Naive thymus-derived CD4-positive, alpha-beta T cell (primary cell): ENCODE results near the gene CDX1. TPM values are rescaled to one million over a fixed set of nuclear protein-coding genes. Genes with fewer than 3 reads are reported as not detected.

Experiments
- ATAC-seq: fragments of 150-1000 bp; cut with Tn5 transposase; 2 replicates; pipeline ENCODE4 v1.10.0; 2021; ENCODE audit warnings: mild to moderate bottlenecking, moderate library complexity
- CTCF ChIA-PET: fragments of 350-600 bp; sonication (Branson Sonifier 250); formaldehyde crosslinking; loops from one replicate; lab custom pipeline; 2021; ENCODE audit warnings: antibody characterized with exemption; lab: Charles Lee
- POLR2A ChIA-PET: fragments of 350-600 bp; sonication (Branson Sonifier 250); formaldehyde crosslinking; loops from one replicate; lab custom pipeline; 2021; ENCODE audit warnings: antibody characterized with exemption, inconsistent platforms; lab: Charles Lee
- DNase-seq, 9 donors: peaks; one replicate each; pipeline versions ENCODE4 v3.0.0 to v3.0.0-alpha.2; 2020 to 2022; ENCODE audit warnings: mixed read lengths in 1 of 9
- H3K27ac ChIP-seq: one replicate; pipeline ENCODE4 v1.7.0; 2013; ENCODE audit warnings: mild to moderate bottlenecking, low read depth, low read length, moderate library complexity
- H3K27me3 ChIP-seq, 2 donors: one replicate each; pipeline ENCODE4 v1.7.0; 2013; ENCODE audit warnings: low read length in 2 of 2, mild to moderate bottlenecking in 2 of 2, moderate library complexity in 2 of 2; ENCODE audit not compliant: control insufficient read depth in 2 of 2, insufficient read depth in 2 of 2
- H3K36me3 ChIP-seq, 3 experiments: 1 replicate in 2 of 3; 2 replicates in 1 of 3; pipeline ENCODE4 v1.7.0; 2013; ENCODE audit warnings: low read length in 3 of 3, mild to moderate bottlenecking in 3 of 3, moderate library complexity in 1 of 3; ENCODE audit not compliant: insufficient read depth in 3 of 3, control insufficient read depth in 2 of 3
- H3K4me1 ChIP-seq, 2 donors: one replicate each; pipeline ENCODE4 v1.7.0; 2013; ENCODE audit warnings: low read length in 2 of 2, mild to moderate bottlenecking in 2 of 2, moderate library complexity in 1 of 2; ENCODE audit not compliant: control insufficient read depth in 2 of 2, insufficient read depth in 2 of 2
- H3K4me3 ChIP-seq: 2 replicates; pipeline ENCODE4 v1.7.0; 2013; ENCODE audit warnings: mild to moderate bottlenecking, low read length
- H3K9me3 ChIP-seq, 3 experiments: 1 replicate in 2 of 3; 2 replicates in 1 of 3; pipeline ENCODE4 v1.7.0; 2013; ENCODE audit warnings: low read length in 3 of 3; ENCODE audit not compliant: control insufficient read depth in 2 of 3
- H3K27ac Mint-ChIP-seq, 9 donors: one replicate each; pipeline ENCODE4 v1.8.0; 2020 to 2022; ENCODE audit warnings: mixed read lengths in 9 of 9, mild to moderate bottlenecking in 8 of 9, moderate library complexity in 5 of 9, inconsistent platforms in 2 of 9
- H3K27me3 Mint-ChIP-seq, 5 donors: one replicate each; pipeline ENCODE4 v1.8.0; 2021 to 2022; ENCODE audit warnings: mixed read lengths in 5 of 5, mild to moderate bottlenecking in 1 of 5
- H3K36me3 Mint-ChIP-seq, 5 donors: one replicate each; pipeline ENCODE4 v1.8.0; 2020 to 2022; ENCODE audit warnings: mixed read lengths in 5 of 5, mild to moderate bottlenecking in 3 of 5, inconsistent platforms in 1 of 5
- H3K4me1 Mint-ChIP-seq, 7 donors: one replicate each; pipeline ENCODE4 v1.8.0; 2020 to 2022; ENCODE audit warnings: mixed read lengths in 7 of 7, mild to moderate bottlenecking in 3 of 7, inconsistent platforms in 1 of 7
- H3K4me3 Mint-ChIP-seq, 10 donors: one replicate each; pipeline ENCODE4 v1.8.0; 2020 to 2022; ENCODE audit warnings: mild to moderate bottlenecking in 10 of 10, mixed read lengths in 10 of 10, moderate library complexity in 6 of 10, inconsistent platforms in 2 of 10
- H3K9me3 Mint-ChIP-seq, 11 donors: one replicate each; pipeline ENCODE4 v1.8.0; 2020 to 2022; ENCODE audit warnings: mixed read lengths in 11 of 11, mild to moderate bottlenecking in 4 of 11, inconsistent platforms in 1 of 11, moderate library complexity in 1 of 11
- intact Hi-C, 2 donors: fragments of 100-400 bp; cut with micrococcal nuclease; formaldehyde crosslinking; loops; one replicate each; pipeline ENCODE4 v1.15.1; 2023
- polyA plus RNA-seq, 2 donors: library from polyadenylated mRNA; unstranded; fragments of 300-500 nt; fragmentation: Illumina TruSeq; gene quantifications; one replicate each; pipeline ENCODE4 v1.2.3, GENCODE V29; 2021
- total RNA-seq, 6 experiments: library from RNA in 5 of 6; stranded (reverse) in 5 of 6; gene quantifications; 1 replicate in 5 of 6; 2 replicates in 1 of 6; pipeline ENCODE4 v1.2.3 and lab custom pipeline; 2021 to 2026

Gene CDX1
- total and polyA plus RNA-seq, 7 experiments from 2014 or later: not detected

DNA sequence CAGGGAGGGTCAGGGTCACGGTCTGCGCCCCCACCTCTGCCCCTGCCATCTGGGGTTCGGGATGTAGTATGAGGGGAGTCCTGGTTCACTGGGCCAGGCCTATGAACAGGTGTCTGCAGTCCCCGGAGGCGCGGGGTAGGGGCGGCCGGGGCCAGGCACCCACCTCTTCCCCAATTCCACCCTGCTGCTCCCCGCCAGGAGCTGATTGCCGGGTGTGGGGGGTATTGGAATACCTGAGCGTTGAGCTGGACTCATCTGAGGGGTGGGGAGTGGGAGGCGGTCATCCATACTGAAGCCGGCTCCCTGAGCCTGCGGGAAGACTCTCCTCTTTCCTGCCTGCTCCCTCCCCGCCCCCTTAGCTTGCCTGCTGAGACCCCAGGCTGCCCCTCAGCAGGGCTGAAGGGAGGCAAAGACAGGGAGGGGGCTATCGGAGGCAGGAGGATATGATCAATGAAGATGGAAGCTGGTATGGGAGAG is 24.0 kb downstream of the CDX1 start:
- no peak for ATAC-seq
- H3K4me3 Mint-ChIP-seq: no peak overlapping the region
- Histone ChIP-seq H3K9me3 (no peaks in the 10 kb centered on the region), H3K27ac (no peak overlapping the region), H3K4me3 (no peak overlapping the region), H3K27me3 (no peaks in the 10 kb centered on the region), H3K4me1 (no peaks in the 10 kb centered on the region), H3K36me3 (no peaks in the 10 kb centered on the region)
- ChIA-PET POLR2A (no interaction called here), CTCF (no interaction called here)
- intact Hi-C loops: no loop called here
- H3K36me3 Mint-ChIP-seq: no peaks in the 10 kb centered on the region
- no peak overlapping the region for H3K27ac Mint-ChIP-seq
- no peak for DNase-seq
- H3K4me1 Mint-ChIP-seq: no peaks in the 10 kb centered on the region
- peaks cover 24 to 48% (median 37%) of the 10 kb centered on the region in 5 donors for H3K27me3 Mint-ChIP-seq
- no peaks in the 10 kb centered on the region for H3K9me3 Mint-ChIP-seq

- Histone ChIP-seq H3K27ac (no peak overlapping the region), H3K4me3 (no peak overlapping the region), H3K4me1 (no peaks in the 10 kb centered on the region), H3K27me3 (no peaks in the 10 kb centered on the region), H3K9me3 (no peaks in the 10 kb centered on the region), H3K36me3 (no peaks in the 10 kb centered on the region)
- ChIA-PET POLR2A (no interaction called here), CTCF (no interaction called here)
- H3K36me3 Mint-ChIP-seq: no peaks in the 10 kb centered on the region
- intact Hi-C loops: no loop called here
- H3K4me3 Mint-ChIP-seq: no peak overlapping the region
- no peaks in the 10 kb centered on the region for H3K4me1 Mint-ChIP-seq
- peaks cover 24 to 48% (median 37%) of the 10 kb centered on the region in 5 donors for H3K27me3 Mint-ChIP-seq
- ATAC-seq (no peak), DNase-seq (no peak)
- no peak overlapping the region for H3K27ac Mint-ChIP-seq
- no peaks in the 10 kb centered on the region for H3K9me3 Mint-ChIP-seq
Observed at GRCh38 chr5:150190987-150191386, 24.4 kb downstream of the CDX1 start.

- peaks cover 0 to 1% (median 0%) of the 10 kb centered on the region in 7 donors for H3K4me1 Mint-ChIP-seq
- H3K27me3 Mint-ChIP-seq: peaks cover 24 to 43% (median 35%) of the 10 kb centered on the region in 5 donors
- no peak overlapping the region for H3K4me3 Mint-ChIP-seq
- intact Hi-C loops: no loop called here
- no peak for ATAC-seq
- no peaks in the 10 kb centered on the region for H3K9me3 Mint-ChIP-seq
- ChIA-PET POLR2A (no interaction called here), CTCF (no interaction called here)
- DNase-seq: no peak
- Histone ChIP-seq H3K4me1 (no peaks in the 10 kb centered on the region), H3K27me3 (no peaks in the 10 kb centered on the region), H3K9me3 (no peaks in the 10 kb centered on the region), H3K4me3 (no peak overlapping the region), H3K36me3 (no peaks in the 10 kb centered on the region), H3K27ac (no peak overlapping the region)
- H3K36me3 Mint-ChIP-seq: no peaks in the 10 kb centered on the region
- no peak overlapping the region for H3K27ac Mint-ChIP-seq
Observed at GRCh38 chr5:150192462-150192861, 25.9 kb downstream of the CDX1 start.

GRCh38 chr5:150195736-150196485 is 29.3 kb downstream of the CDX1 start:
- CTCF ChIA-PET: no interaction called here
- Mint-ChIP-seq H3K27me3 (peaks cover 13 to 35% (median 20%) of the 10 kb centered on the region in 5 donors), H3K9me3 (no peaks in the 10 kb centered on the region), H3K36me3 (no peaks in the 10 kb centered on the region), H3K4me3 (no peak overlapping the region), H3K27ac (no peak overlapping the region), H3K4me1 (peaks cover 0 to 1% (median 0%) of the 10 kb centered on the region in 7 donors)
- intact Hi-C loops: no loop called here
- no peaks in the 10 kb centered on the region for H3K4me1 ChIP-seq
- H3K27me3 ChIP-seq: no peaks in the 10 kb centered on the region
- H3K9me3 ChIP-seq: no peaks in the 10 kb centered on the region
- no peak for ATAC-seq
- no peak for DNase-seq
- POLR2A ChIA-PET: no interaction called here
- H3K27ac ChIP-seq: no peak overlapping the region
- no peak overlapping the region for H3K4me3 ChIP-seq
- H3K36me3 ChIP-seq: no peaks in the 10 kb centered on the region

DNA sequence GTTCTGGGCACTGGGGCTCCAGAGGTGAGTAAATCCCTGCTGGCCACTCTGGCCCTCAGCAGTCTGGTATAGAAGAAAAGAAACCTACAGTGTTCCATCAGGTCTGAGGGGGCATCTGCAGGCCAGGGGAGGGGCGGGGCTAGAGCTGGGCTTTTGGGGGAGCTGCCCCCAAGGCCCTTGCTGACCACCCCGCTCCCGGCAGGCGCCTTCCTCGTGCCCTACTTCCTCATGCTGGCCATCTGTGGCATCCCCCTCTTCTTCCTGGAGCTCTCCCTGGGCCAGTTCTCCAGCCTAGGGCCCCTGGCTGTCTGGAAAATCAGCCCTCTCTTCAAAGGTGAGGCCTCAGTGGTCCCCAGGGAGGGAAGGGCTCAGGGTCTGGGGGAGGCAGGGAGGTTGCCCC is 29.9 kb downstream of the CDX1 start:
- Mint-ChIP-seq H3K4me1 (peaks cover 0 to 1% (median 0%) of the 10 kb centered on the region in 7 donors), H3K4me3 (no peak overlapping the region), H3K27me3 (peaks cover 8 to 31% (median 20%) of the 10 kb centered on the region in 5 donors), H3K9me3 (no peaks in the 10 kb centered on the region), H3K36me3 (no peaks in the 10 kb centered on the region), H3K27ac (no peak overlapping the region)
- ChIA-PET POLR2A (no interaction called here), CTCF (no interaction called here)
- Histone ChIP-seq H3K27me3 (no peaks in the 10 kb centered on the region), H3K4me1 (no peaks in the 10 kb centered on the region), H3K27ac (no peak overlapping the region), H3K36me3 (no peaks in the 10 kb centered on the region), H3K9me3 (no peaks in the 10 kb centered on the region), H3K4me3 (no peak overlapping the region)
- intact Hi-C loops: no loop called here
- ATAC-seq (no peak), DNase-seq (no peak)

DNA sequence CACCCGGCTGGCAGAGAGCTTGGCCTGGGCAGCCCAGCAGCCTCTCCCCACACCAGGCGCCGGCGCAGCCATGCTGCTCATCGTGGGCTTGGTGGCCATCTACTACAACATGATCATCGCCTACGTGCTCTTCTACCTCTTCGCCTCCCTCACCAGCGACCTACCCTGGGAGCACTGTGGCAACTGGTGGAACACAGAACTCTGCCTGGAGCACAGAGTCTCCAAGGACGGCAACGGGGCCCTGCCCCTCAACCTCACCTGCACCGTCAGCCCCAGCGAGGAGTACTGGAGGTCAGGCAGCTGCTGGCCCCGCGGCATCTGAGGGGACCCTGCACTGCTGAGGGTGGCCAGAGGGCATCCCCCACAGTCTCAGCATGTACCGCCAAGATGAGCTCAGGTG is 30.4 kb downstream of the CDX1 start:
- no peaks in the 10 kb centered on the region for H3K4me1 ChIP-seq
- Mint-ChIP-seq H3K36me3 (no peaks in the 10 kb centered on the region), H3K4me1 (peaks cover 0 to 1% (median 0%) of the 10 kb centered on the region in 7 donors), H3K9me3 (no peaks in the 10 kb centered on the region), H3K27ac (peak overlapping the region in 1 of 9 donors; percentile 43), H3K27me3 (peaks cover 4 to 28% (median 16%) of the 10 kb centered on the region in 5 donors), H3K4me3 (no peak overlapping the region)
- no peaks in the 10 kb centered on the region for H3K27me3 ChIP-seq
- H3K36me3 ChIP-seq: no peaks in the 10 kb centered on the region
- DNase-seq (no peak), ATAC-seq (no peak)
- no peak overlapping the region for H3K4me3 ChIP-seq
- POLR2A ChIA-PET: no interaction called here
- H3K9me3 ChIP-seq: no peaks in the 10 kb centered on the region
- CTCF ChIA-PET: no interaction called here
- intact Hi-C loops: no loop called here
- no peak overlapping the region for H3K27ac ChIP-seq

GRCh38 chr5:150197476-150197875 is 30.9 kb downstream of the CDX1 start:
- H3K4me1 Mint-ChIP-seq: peaks cover 0 to 1% (median 0%) of the 10 kb centered on the region in 7 donors
- Histone ChIP-seq H3K36me3 (no peaks in the 10 kb centered on the region), H3K4me1 (no peaks in the 10 kb centered on the region), H3K9me3 (no peaks in the 10 kb centered on the region), H3K27ac (no peak overlapping the region), H3K27me3 (no peaks in the 10 kb centered on the region), H3K4me3 (no peak overlapping the region)
- no peaks in the 10 kb centered on the region for H3K36me3 Mint-ChIP-seq
- H3K9me3 Mint-ChIP-seq: no peaks in the 10 kb centered on the region
- ChIA-PET POLR2A (no interaction called here), CTCF (no interaction called here)
- peaks cover 4 to 28% (median 12%) of the 10 kb centered on the region in 5 donors for H3K27me3 Mint-ChIP-seq
- no peak for ATAC-seq
- intact Hi-C loops: no loop called here
- no peak for DNase-seq
- H3K4me3 Mint-ChIP-seq: no peak overlapping the region
- H3K27ac Mint-ChIP-seq: no peak overlapping the region
